HG03432 (cell line): ENCODE measurements around the gene SNRNP200.
A peak's percentile ranks its signal among the peaks of the same experiment; 100 is the strongest.

Source experiments
- ATAC-seq: cut with Tn5 transposase; IDR thresholded peaks from one replicate; pipeline ENCODE4 v1.9.1; 2021; ENCODE audit warnings: mild to moderate bottlenecking, moderate library complexity; ENCODE audit not compliant: unreplicated experiment

The SNRNP200 gene

DNA sequence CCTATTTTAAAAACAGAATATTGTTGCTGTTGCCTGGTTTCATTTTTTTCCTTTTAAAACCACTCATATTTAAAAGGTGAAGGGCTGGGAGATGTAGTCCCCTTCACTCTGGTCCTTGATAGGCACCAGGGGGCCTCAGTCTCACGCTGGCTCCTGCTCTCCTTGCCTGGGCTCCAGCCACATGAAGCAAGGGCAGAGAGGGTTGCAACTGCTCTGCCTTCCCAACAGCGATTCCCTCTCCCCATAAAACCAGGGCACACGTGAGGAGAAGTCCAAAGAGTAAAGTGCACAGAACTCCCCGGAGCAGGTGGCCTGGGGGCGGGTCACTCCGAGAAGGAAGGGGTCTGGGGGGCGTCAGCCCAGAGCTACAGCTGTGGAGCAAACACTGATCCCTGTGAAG, 52.3 kb downstream of the SNRNP200 start:
- ATAC-seq = no peak

DNA sequence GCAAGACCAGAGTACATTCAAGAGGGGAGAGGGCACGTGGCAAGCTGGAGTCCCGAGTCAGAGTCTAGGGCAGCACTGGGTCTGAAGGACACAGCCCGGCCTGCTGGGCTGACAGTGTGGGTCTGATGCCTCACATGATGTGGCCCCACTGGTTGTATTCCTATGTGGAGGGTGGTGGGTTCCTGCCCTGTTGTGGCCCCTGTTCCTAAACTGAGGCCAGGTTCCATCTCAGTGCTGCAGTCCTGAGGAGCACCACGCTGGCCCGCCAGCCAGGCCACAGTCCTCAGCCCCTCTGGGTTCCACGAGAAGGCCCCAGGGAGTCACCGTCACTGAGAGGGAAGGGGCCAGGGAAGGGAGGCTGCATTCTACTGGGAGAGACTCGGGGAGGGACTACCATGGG, 52.8 kb downstream of the SNRNP200 start:
- no peak for ATAC-seq

GRCh38 chr2:96251721-96252292, 53.5 kb downstream of the SNRNP200 start:
- no peak for ATAC-seq

- no peak for ATAC-seq
These were observed 55.2 kb downstream of the SNRNP200 start for GRCh38 chr2:96250188-96250587.

- ATAC-seq = no peak
These were observed 55.7 kb downstream of the SNRNP200 start for GRCh38 chr2:96249654-96250053.

- no peak for ATAC-seq
These were observed 56.7 kb downstream of the SNRNP200 start for GRCh38 chr2:96248624-96249023.

GRCh38 chr2:96247896-96248295, 57.5 kb downstream of the SNRNP200 start:
- no peak for ATAC-seq

DNA sequence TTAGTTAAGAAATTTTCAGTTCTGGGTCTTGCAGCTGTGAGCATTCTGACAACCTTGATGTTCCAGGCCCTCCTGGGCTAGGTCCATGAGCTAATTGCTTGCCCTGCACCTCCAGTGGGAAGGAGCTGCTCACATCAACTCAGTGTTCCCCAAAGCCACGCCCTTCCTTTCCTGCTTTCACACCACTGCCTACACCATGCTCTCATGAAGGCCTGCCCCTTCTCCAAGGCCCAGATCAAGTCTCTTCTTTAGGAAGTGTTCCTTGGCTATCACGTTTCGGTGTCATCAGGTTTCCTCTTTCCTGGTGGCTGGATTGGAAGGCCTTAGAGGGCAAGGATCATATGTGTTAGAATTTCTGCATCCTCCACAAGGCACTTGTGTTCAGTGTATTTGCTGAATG, 58.3 kb downstream of the SNRNP200 start:
- ATAC-seq = no peak

DNA sequence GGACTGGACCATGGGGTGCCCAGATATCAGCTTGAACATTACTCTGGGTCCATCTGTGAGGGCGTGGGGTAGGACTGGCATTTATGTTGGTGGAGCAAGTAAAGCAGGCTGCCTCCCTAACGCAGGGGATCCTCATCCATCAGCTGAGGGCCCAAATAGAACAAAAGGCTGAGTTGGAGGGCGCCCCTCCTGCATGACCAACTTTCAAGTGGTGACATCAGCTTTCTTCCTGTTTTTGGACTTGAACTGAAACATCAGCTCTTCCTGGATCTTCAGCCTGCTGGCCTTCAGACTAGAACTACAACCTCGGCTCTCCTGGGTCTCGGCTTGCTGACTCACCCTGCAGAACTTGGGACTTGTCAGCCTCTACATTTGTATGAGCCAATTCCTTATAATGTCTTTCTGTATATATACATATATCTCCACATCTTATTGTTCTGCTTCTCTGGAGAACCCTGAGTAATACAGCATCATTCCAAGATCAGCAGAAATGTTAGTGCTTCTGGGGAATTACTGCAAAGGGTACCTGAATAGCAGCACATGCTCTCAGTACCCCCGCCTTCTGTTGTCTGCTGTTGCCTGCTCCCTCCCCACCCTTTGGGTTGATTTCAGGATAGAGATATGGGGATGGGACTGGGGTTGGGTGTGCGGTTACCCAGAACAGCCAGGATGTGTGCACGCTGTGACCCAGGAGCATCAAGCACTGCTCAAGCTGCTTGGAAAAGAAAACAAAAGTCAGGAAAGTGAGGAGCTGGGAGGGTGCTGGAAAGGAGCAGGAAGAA, 59.5 kb downstream of the SNRNP200 start:
- ATAC-seq = no peak

DNA sequence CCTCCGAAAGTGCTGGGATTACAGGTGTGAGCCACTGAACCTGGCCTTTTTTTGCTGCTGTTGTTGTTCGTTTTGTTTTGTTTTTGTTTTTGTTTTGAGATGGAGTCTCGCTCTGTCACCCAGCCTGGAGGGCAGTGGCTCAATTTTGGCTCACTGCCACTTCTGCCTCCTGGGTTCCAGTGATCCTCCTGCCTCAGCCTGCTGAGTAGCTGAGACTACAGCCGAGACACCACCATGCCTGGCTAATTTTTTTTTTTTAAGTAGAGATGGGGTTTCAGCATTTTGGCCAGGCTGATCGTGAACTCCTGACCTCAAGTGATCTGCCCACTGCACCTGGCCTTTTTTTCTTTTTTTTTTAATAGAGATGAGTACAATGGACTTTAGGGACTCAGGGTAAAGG, 61.5 kb downstream of the SNRNP200 start:
- no peak for ATAC-seq

DNA sequence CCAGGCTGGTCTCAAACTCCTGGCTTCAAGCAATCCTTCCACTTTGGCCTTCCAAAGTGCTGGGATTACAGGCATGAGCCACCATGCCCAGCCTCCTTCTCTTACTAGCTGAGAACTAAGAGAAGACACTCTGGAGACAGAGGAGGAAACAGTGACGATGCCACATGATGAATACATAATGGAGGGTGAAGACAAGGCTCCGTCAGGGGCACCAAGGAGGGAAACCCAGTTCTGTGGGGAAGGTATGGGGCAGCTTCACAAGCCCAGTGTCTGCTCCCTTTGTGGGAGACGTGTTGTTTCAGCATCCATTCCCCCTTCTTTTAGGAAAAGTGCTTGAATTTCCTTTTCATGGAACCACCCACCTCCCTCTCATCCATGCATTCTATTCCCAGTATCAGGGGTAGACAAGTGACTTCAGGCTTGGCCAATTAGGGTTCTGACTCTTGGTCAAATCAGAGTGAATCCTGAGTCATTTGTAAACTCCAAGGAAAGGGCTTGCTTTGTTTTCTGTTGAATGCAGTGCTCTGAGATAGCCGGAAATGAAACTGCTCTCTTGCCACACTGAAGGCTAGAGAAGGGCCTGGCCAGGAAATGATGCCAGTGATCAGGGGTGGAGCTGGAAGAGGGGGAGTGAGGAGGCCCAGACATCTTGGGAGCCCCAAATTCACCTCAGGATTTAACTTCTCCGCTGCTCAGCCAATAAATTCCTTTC, 63.3 kb downstream of the SNRNP200 start:
- peak; percentile 94 for ATAC-seq

DNA sequence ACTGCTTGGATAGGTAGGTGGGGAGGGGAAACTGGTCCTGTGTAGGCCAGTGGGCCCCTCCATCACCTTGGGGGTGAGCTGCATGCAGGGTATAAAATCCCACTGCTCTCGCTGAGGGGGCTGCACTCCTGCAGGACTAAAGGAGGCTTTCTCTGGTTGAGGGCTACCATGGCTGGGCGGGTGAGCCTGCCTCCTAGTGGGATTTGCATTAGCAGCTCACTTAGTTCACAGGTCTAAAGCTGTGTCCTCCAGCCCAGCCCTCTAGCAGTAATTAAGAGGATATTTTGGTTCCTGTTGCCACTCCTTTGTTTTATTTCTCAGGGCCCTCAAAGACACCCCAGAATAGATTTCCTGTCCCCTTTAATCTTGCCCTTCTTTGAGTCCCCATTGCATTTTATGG, 64.1 kb downstream of the SNRNP200 start:
- ATAC-seq = no peak

DNA sequence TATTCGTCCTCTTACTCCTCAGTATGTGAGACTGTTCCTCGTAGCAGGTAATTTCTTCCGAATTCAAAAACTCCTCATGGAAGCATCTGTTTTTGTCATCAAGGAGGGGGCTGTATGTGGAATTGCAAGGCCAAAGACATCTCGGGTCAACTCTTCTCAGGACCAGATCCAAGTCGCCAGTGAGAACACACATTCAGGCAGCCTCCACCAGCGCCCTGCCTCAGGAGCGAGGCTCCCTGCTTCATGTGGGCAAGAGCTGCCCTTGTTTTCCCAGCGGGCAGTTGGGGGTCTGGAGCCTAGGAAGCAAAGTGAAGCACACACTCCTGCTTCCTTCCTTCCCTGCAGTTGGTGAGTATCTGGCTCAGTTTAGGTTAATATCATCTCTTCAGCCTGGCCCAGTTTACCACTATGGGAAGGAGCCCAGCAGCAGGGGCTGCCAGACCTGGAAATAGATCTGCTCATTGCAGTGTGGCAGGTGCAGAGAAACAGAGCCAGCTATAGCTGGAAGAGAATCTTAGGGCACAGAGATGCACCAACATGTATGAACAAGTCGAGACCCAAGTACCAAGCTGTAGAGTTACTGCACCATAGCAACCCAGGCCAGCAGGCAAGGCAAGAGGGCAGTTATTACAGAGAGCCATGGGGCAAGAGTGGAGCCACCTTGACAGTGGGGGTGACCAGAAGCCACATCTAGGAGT, 64.9 kb downstream of the SNRNP200 start:
- ATAC-seq = no peak

GRCh38 chr2:96239745-96240264, 65.5 kb downstream of the SNRNP200 start:
- ATAC-seq = no peak

- no peak for ATAC-seq
These were observed 66.3 kb downstream of the SNRNP200 start for GRCh38 chr2:96239091-96239490.

DNA sequence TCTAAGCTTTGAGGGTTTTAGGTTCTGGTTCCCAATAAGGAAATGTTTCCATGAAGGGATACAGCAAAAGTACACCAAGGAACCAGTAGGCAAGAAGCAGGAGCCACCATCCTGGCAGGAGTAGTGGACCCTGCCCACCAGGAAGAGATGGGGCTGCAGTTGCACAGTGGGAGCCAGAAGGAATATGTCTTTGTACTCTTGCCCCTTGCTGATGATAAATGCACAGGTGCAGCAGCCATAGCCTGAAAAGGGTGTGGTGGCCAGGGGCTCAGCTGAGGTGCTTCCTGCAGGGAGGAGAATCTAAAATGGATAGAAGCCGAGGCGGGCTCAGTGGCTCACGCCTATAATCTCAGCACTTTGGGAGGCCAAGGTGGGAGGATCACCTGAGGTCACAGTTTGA, 67.1 kb downstream of the SNRNP200 start:
- no peak for ATAC-seq

- ATAC-seq = no peak
These were observed 68.5 kb downstream of the SNRNP200 start for GRCh38 chr2:96236882-96237281.

GRCh38 chr2:96233880-96234316, 71.4 kb downstream of the SNRNP200 start:
- ATAC-seq = peak; percentile 95

DNA sequence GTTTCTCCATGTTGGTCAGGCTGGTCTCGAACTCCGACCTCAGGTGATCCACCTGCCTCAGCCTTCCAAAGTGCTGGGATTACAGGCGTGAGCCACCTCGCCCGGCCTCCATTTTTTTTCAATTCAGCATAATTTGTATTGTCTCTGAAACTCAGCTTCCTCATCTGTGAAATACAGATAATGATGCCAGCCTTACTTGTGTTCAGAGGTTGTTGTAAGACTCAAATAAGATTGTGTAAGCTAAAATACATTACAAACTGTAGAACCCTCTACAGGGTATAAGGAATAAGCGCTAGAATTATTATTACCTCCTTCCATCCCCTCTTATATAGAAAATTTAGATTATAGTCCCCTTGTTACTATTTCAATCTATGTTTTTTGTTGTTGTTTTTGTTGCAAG, 71.9 kb downstream of the SNRNP200 start:
- no peak for ATAC-seq

DNA sequence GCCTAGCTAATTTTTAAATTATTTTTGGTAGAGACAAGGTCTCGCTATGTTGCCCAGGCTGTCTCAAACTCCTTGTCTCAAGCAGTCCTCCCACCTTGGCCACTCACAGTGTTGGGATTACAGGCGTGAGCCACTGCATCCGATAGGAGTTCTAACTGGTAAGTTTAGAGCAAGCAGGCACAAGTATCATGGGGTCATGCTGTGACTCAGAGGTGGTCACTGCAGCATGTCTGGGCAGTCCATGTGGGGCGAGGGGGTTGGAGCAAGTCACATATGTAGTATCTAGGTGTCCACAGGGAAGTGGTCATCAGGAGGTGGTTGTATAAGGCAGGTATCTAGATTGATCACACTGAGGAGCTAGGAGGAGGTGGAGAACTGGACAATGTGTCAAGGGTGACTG, 74.0 kb downstream of the SNRNP200 start:
- no peak for ATAC-seq

- peak; percentile 86 for ATAC-seq
These were observed 80.3 kb downstream of the SNRNP200 start for GRCh38 chr2:96225016-96225533.
